Neuronal stem cell (in vitro differentiated cells): ENCODE measurements around the gene TNNI3K.

ENCODE experiments used
- DNase-seq: peaks from one replicate; pipeline ENCODE4 v3.0.0-alpha.2; 2013; ENCODE audit warnings: low spot score
- H2AFZ ChIP-seq: one replicate; pipeline ENCODE4 v1.6.1; 2013; ENCODE audit warnings: mild to moderate bottlenecking, low read length, inconsistent platforms
- H2AK5ac ChIP-seq: 2 replicates; pipeline ENCODE4 v1.6.1; 2013; ENCODE audit warnings: low read depth, mild to moderate bottlenecking, inconsistent platforms, low read length, moderate library complexity, mixed read lengths
- H2BK120ac ChIP-seq: 2 replicates; pipeline ENCODE4 v1.6.1; 2013; ENCODE audit warnings: low read depth, mild to moderate bottlenecking, inconsistent platforms, low read length, moderate library complexity, mixed read lengths
- H2BK12ac ChIP-seq: one replicate; pipeline ENCODE4 v1.6.1; 2013; ENCODE audit warnings: low read length, inconsistent platforms
- H2BK15ac ChIP-seq: 2 replicates; pipeline ENCODE4 v1.6.1; 2013; ENCODE audit warnings: mild to moderate bottlenecking, low read length, inconsistent platforms, mixed read lengths
- H2BK5ac ChIP-seq: one replicate; pipeline ENCODE4 v1.6.1; 2013; ENCODE audit warnings: inconsistent platforms, mild to moderate bottlenecking, low read length, moderate library complexity
- H3K14ac ChIP-seq: one replicate; pipeline ENCODE4 v1.6.1; 2013; ENCODE audit warnings: low read length, inconsistent platforms
- H3K18ac ChIP-seq: 2 replicates; pipeline ENCODE4 v1.6.1; 2013; ENCODE audit warnings: low read length, inconsistent platforms
- H3K23ac ChIP-seq: 2 replicates; pipeline ENCODE4 v1.6.1; 2013; ENCODE audit warnings: low read depth, mild to moderate bottlenecking, mixed read lengths, low read length, inconsistent platforms; ENCODE audit not compliant: poor library complexity
- H3K27ac ChIP-seq: replicated peaks from 3 replicates; pipeline ENCODE4 v1.5.1; 2013; ENCODE audit warnings: low read length, inconsistent platforms
- H3K27me3 ChIP-seq, 3 experiments: 2 replicates each; pipeline ENCODE4 v1.6.1; 2013; ENCODE audit warnings: low read length in 3 of 3, mild to moderate bottlenecking in 2 of 3, inconsistent platforms in 1 of 3, low read depth in 1 of 3, mixed read lengths in 1 of 3, moderate library complexity in 1 of 3; ENCODE audit not compliant: control insufficient read depth in 3 of 3, insufficient read depth in 3 of 3
- H3K36me3 ChIP-seq, 2 donors: replicated peaks in 1 of 2; 2 replicates each; pipeline ENCODE4 v1.6.1; 2013; ENCODE audit warnings: low read length in 2 of 2; ENCODE audit not compliant: control insufficient read depth in 2 of 2, insufficient read depth in 2 of 2
- H3K4ac ChIP-seq: 2 replicates; pipeline ENCODE4 v1.6.1; 2013; ENCODE audit warnings: inconsistent platforms, mild to moderate bottlenecking, low read length, moderate library complexity
- H3K4me1 ChIP-seq, 2 donors: 1 replicate in 1 of 2; 2 replicates in 1 of 2; pipeline ENCODE4 v1.6.1; 2013; ENCODE audit warnings: low read length in 2 of 2, low read depth in 1 of 2; ENCODE audit not compliant: control insufficient read depth in 2 of 2, insufficient read depth in 1 of 2
- H3K4me2 ChIP-seq: one replicate; pipeline ENCODE4 v1.6.1; 2013; ENCODE audit warnings: mild to moderate bottlenecking, low read length, inconsistent platforms; ENCODE audit not compliant: insufficient read depth, poor library complexity, severe bottlenecking
- H3K4me3 ChIP-seq, 2 donors: 2 replicates each; pipeline ENCODE4 v1.5.1; 2013; ENCODE audit warnings: low read length in 2 of 2, mild to moderate bottlenecking in 2 of 2, inconsistent platforms in 1 of 2, moderate library complexity in 1 of 2
- H3K79me1 ChIP-seq: one replicate; pipeline ENCODE4 v1.6.1; 2013; ENCODE audit warnings: low read depth, mild to moderate bottlenecking, inconsistent platforms, low read length, moderate library complexity
- H3K9ac ChIP-seq: one replicate; pipeline ENCODE4 v1.6.1; 2013; ENCODE audit warnings: mild to moderate bottlenecking, low read depth, low read length, inconsistent platforms; ENCODE audit not compliant: poor library complexity
- H3K9me3 ChIP-seq, 2 donors: replicated peaks in 1 of 2; 2 replicates each; pipeline versions ENCODE3 to v1.6.1; 2013; ENCODE audit warnings: low read length in 2 of 2, mild to moderate bottlenecking in 2 of 2, inconsistent platforms in 1 of 2, low read depth in 1 of 2, mixed read lengths in 1 of 2, moderate library complexity in 1 of 2; ENCODE audit not compliant: control insufficient read depth in 2 of 2, insufficient read depth in 1 of 2
- H4K8ac ChIP-seq: one replicate; pipeline ENCODE4 v1.6.1; 2013; ENCODE audit warnings: low read depth, mild to moderate bottlenecking, inconsistent platforms, low read length, moderate library complexity
- H4K91ac ChIP-seq: one replicate; pipeline ENCODE4 v1.6.1; 2013; ENCODE audit warnings: low read length, low read depth, mild to moderate bottlenecking, inconsistent platforms; ENCODE audit not compliant: poor library complexity
- WGBS, 2 donors: extraction: QIAGEN DNeasy Blood & Tissue Kit; methylation state at CpG; one replicate each; pipeline ENCODE4 v1.1.7; 2013; ENCODE audit warnings: missing lambda C conversion rate in 2 of 2, mixed read lengths in 1 of 2; ENCODE audit not compliant: insufficient read length in 2 of 2, insufficient replicate concordance in 1 of 2; ENCODE audit errors: extremely low coverage in 2 of 2; 5-methylcytosine and 5-hydroxymethylcytosine counted together

TNNI3K gene

DNA sequence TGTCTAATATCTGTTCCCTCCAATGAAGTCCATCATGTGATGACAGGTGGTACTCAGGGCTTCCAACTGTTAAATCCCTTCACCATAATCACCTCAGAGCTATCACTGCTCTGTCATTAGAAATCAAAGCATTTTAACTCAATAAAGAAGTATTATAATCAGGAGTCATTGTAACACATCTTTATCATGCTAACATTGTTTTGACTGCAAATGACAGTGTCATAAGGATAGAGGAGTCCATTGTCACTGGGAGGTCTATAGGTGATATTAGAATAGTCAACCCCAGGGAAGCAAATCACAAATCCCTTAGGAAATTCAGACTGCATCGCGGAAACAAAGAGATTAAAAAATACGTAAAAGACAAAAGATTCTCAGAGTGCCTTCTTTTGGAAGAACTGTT is 246.4 kb downstream of the TNNI3K start:
- no peak overlapping the region for H2BK120ac ChIP-seq
- no peak overlapping the region for H3K9ac ChIP-seq
- H3K18ac ChIP-seq, result no peak overlapping the region
- no peak overlapping the region for H3K14ac ChIP-seq
- no peak overlapping the region for H4K8ac ChIP-seq
- no peaks in the 10 kb centered on the region for H3K79me1 ChIP-seq
- no peaks in the 10 kb centered on the region for H3K4me1 ChIP-seq
- H2BK15ac ChIP-seq, result no peak overlapping the region
- H2AFZ ChIP-seq, result no peak overlapping the region
- no peaks in the 10 kb centered on the region for H3K27me3 ChIP-seq
- H3K36me3 ChIP-seq, result no peaks in the 10 kb centered on the region
- H4K91ac ChIP-seq, result no peak overlapping the region
- no peak overlapping the region for H3K4me2 ChIP-seq
- H2BK12ac ChIP-seq, result no peak overlapping the region
- H2AK5ac ChIP-seq, result no peak overlapping the region
- no CpG with 5 or more reads among the region's 3 CpGs for WGBS, 2 donors
- H3K4ac ChIP-seq, result no peak overlapping the region
- no peak overlapping the region for H3K23ac ChIP-seq
- no peak overlapping the region for H2BK5ac ChIP-seq
- no peak overlapping the region for H3K4me3 ChIP-seq
- no peak overlapping the region for H3K27ac ChIP-seq
- no peak for DNase-seq
- H3K9me3 ChIP-seq, result no peaks in the 10 kb centered on the region

DNA sequence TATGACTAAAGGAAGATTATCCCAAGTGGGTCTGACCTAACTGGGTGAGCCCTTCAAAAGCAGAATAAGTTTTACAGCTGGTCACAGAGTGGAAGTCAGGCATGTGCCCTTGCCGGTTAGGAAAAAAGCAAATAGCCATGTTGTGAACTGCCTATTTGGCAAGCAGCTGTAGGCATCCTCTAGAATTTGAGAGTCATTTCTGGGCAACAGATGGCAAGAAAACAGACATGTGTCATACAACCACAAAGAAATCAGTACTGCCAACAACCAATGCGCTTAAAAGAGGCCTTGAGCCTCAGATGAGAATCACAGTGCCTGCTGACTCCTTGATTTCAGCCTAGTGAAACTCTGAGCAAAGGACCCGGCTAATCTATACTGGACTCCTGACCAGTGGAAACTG is 250.4 kb downstream of the TNNI3K start:
- Histone ChIP-seq H2BK12ac (no peak overlapping the region), H3K9ac (no peak overlapping the region), H3K36me3 (no peaks in the 10 kb centered on the region), H2BK15ac (no peak overlapping the region), H2AFZ (no peak overlapping the region), H2BK120ac (no peak overlapping the region), H3K4me2 (no peak overlapping the region), H4K8ac (no peak overlapping the region), H2BK5ac (no peak overlapping the region), H3K18ac (no peak overlapping the region), H3K14ac (no peak overlapping the region), H3K23ac (no peak overlapping the region), H3K27ac (no peak overlapping the region), H3K27me3 (no peaks in the 10 kb centered on the region), H3K4me3 (no peak overlapping the region), H3K9me3 (no peaks in the 10 kb centered on the region), H3K79me1 (no peaks in the 10 kb centered on the region), H4K91ac (no peak overlapping the region), H3K4me1 (no peaks in the 10 kb centered on the region), H3K4ac (no peak overlapping the region), H2AK5ac (no peak overlapping the region)
- WGBS, 2 donors, result no CpG with 5 or more reads among the region's 3 CpGs
- no peak for DNase-seq

DNA sequence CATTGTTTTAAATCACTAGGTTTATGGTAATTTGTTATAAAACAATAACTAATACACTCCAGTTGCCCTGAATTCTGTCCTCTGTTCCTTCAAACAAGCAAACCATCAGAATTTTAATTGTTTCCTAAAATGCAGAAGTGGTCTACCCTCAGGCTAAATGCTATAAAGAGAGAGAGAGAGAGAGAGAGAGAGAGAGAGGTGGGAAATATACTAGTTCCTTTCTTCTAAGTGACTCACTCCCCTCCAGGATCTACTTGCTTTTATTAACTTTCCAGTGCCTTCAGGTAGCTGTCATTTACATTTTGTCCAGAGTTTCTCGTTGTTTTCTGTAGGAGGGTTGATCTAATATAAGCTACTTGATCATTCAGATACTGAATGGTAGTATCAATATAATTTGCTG is 250.8 kb downstream of the TNNI3K start:
- Histone ChIP-seq H2AK5ac (no peak overlapping the region), H3K4me1 (no peaks in the 10 kb centered on the region), H4K91ac (no peak overlapping the region), H3K4ac (no peak overlapping the region), H3K23ac (no peak overlapping the region), H3K14ac (no peak overlapping the region), H4K8ac (no peak overlapping the region), H3K79me1 (no peaks in the 10 kb centered on the region), H2BK5ac (no peak overlapping the region), H3K4me3 (no peak overlapping the region), H3K4me2 (no peak overlapping the region), H2BK15ac (no peak overlapping the region), H3K9ac (no peak overlapping the region), H2BK120ac (no peak overlapping the region), H2AFZ (no peak overlapping the region), H2BK12ac (no peak overlapping the region), H3K36me3 (no peaks in the 10 kb centered on the region), H3K27me3 (no peaks in the 10 kb centered on the region), H3K9me3 (no peaks in the 10 kb centered on the region), H3K27ac (no peak overlapping the region), H3K18ac (no peak overlapping the region)
- WGBS, 2 donors, result no CpG with 5 or more reads among the region's 1 CpG
- no peak for DNase-seq

DNA sequence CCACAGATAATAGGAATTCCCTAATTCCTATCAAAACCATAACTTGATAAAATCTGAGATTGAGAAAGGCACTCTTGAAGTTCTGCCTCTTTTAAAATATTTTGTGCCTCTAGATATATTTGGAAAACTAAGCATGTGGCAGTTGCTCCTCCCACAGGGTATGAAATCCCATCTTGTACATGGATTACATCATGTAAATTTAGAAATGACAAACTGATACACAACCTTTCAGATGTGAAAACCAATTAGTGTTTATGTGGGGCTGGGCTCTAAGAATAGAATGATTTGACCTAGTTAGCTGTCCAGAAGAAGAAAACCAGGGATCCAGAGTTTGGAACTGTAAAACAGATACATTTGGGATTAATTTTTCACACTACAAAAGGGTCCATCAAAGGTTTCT is 261.5 kb downstream of the TNNI3K start:
- H2BK15ac ChIP-seq, result no peak overlapping the region
- no peaks in the 10 kb centered on the region for H3K27me3 ChIP-seq
- H3K14ac ChIP-seq, result no peak overlapping the region
- H3K4me2 ChIP-seq, result no peak overlapping the region
- no peak for DNase-seq
- H3K27ac ChIP-seq, result no peak overlapping the region
- H3K9me3 ChIP-seq, result no peaks in the 10 kb centered on the region
- H4K8ac ChIP-seq, result no peak overlapping the region
- H3K9ac ChIP-seq, result no peak overlapping the region
- H2AFZ ChIP-seq, result no peak overlapping the region
- H3K4me3 ChIP-seq, result no peak overlapping the region
- H3K23ac ChIP-seq, result no peak overlapping the region
- no peak overlapping the region for H2BK120ac ChIP-seq
- no peak overlapping the region for H4K91ac ChIP-seq
- H3K4me1 ChIP-seq, result no peaks in the 10 kb centered on the region
- no peaks in the 10 kb centered on the region for H3K36me3 ChIP-seq
- no peak overlapping the region for H2BK12ac ChIP-seq
- H2AK5ac ChIP-seq, result no peak overlapping the region
- H3K4ac ChIP-seq, result no peak overlapping the region
- H2BK5ac ChIP-seq, result no peak overlapping the region
- no peak overlapping the region for H3K18ac ChIP-seq
- H3K79me1 ChIP-seq, result no peaks in the 10 kb centered on the region
